Neuron (in vitro differentiated cells): ENCODE results near the gene C14orf39.

ENCODE experiments used
- H2AFZ ChIP-seq: one replicate; pipeline ENCODE4 v1.6.1; 2013; ENCODE audit warnings: low read depth, mild to moderate bottlenecking, inconsistent platforms, low read length, moderate library complexity
- H3K27me3 ChIP-seq: one replicate; pipeline ENCODE4 v1.6.1; 2013; ENCODE audit warnings: low read length; ENCODE audit not compliant: insufficient read depth
- H3K36me3 ChIP-seq: one replicate; pipeline ENCODE4 v1.6.1; 2013; ENCODE audit warnings: low read length; ENCODE audit not compliant: insufficient read depth
- H3K4me1 ChIP-seq: one replicate; pipeline ENCODE4 v1.6.1; 2013; ENCODE audit warnings: low read length; ENCODE audit not compliant: insufficient read depth
- H3K4me3 ChIP-seq: 2 replicates; pipeline ENCODE4 v1.5.1; 2013; ENCODE audit warnings: mild to moderate bottlenecking, low read length, moderate library complexity
- H3K9me3 ChIP-seq: one replicate; pipeline ENCODE4 v1.6.1; 2013; ENCODE audit warnings: low read length

Gene C14orf39, protein sequence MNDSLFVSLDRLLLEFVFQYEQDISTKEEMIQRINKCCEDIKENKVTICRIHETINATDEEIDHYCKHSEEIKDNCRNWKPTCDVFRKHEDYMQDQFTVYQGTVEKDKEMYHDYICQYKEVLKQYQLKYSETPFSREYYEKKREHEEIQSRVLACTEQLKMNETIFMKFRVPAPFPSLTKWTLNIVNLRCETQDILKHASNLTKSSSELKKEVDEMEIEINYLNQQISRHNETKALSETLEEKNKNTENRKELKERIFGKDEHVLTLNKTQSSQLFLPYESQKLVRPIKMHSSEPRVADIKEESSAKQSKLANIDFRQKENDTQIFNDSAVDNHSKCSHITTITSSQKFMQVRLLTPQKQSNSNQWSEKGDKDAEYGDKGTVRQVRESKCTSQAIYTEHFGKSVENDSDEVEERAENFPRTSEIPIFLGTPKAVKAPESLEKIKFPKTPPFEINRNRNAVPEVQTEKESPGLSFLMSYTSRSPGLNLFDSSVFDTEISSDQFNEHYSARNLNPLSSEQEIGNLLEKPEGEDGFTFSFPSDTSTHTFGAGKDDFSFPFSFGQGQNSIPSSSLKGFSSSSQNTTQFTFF

DNA sequence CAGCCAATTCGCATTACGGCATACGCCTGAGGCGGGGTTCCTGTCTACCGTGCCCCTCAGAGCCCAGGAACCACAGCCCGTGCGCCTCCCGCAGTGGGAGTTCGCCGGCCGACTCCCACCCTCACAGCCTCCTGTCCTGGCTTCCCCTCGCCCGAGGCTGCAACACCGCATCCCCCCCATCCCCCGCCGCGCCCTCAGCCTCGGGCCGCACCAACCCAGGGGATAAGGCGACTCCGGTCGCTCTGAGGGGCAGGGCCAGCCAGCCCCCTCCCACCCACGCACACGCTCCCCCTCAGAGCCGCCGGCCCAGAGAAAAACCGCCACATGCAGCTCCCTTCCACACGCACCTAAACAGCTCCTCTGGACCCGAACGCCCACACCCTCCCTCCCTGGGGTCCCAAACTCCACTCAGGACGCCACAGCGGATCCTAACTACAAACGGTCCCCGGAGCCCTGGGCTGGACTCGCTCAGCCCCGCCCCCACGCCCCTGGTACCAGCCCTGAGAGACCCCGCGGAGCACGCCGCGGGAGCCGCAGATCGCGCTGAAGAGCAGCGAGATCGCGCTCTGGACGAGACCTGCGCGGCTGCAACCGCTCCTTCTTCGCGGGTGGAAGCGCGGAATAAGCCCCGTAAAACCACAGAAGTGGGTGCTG lies at the start of gene C14orf39:
Gene C14orf39 (minus strand): TSS at position 466 of the 654 bp plus-strand sequence. CDS start 985 bp downstream, outside the sequence.
- Histone ChIP-seq H3K27me3 (peaks cover 38% of the 10 kb centered on the region), H2AFZ (peak within 1 kb of the TSS; percentile 23), H3K9me3 (no peaks in the 10 kb centered on the region), H3K4me3 (peak within 1 kb of the TSS; percentile 32), H3K4me1 (no peaks in the 10 kb centered on the region), H3K36me3 (no peaks in the 10 kb centered on the region)

GRCh38 chr14:60532442-60532841 lies 46.6 kb upstream of the C14orf39 start:
- no peak overlapping the region for H2AFZ ChIP-seq
- no peaks in the 10 kb centered on the region for H3K27me3 ChIP-seq
- no peak overlapping the region for H3K4me3 ChIP-seq
- H3K36me3 ChIP-seq, result no peaks in the 10 kb centered on the region
- no peaks in the 10 kb centered on the region for H3K4me1 ChIP-seq
- no peaks in the 10 kb centered on the region for H3K9me3 ChIP-seq

- Histone ChIP-seq H3K4me3 (peak overlapping the region; percentile 35), H3K4me1 (no peaks in the 10 kb centered on the region), H3K36me3 (no peaks in the 10 kb centered on the region), H2AFZ (peak overlapping the region; percentile 89), H3K27me3 (peaks cover 59% of the 10 kb centered on the region), H3K9me3 (peaks cover 5% of the 10 kb centered on the region)
These were observed 29.8 kb upstream of the C14orf39 start for GRCh38 chr14:60515511-60516289.

DNA sequence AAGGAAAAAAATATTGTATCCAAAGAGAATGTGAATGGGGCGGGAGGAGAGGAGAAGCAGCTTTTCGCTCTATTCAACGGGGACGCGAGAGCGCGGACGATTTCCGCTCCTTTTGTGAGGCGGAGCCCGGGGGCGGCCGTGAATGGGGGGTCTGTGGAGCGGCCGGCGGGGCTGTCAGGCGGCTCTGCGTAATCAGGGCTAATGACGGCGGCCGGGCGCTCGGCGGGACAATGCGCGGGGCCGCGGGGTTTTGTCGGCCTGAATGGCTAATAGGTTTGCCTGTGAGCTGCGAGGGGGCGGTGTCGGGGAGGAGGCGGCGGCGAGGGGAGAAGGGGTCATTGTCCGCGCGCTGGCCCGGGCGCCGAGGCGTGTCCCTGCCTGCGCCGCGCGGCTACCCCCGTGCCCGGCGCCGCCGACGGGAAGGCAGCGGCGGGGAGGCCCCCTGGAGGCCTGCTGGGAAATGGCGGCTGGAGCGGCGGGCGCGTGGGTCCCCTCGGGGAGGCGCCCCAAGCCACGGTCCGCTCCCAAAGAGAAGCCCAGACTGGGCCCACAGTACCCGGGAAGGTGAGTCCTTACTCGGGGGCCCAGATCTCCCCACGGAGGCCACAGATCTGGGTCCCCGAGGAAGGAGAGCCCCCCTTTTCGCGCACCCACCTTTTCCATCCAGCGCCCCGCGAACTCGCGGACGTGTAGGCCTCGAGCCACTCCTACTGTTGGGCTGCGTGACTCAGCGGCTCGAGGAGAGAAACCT lies 29.1 kb upstream of the C14orf39 start:
- Histone ChIP-seq H3K4me3 (peak overlapping the region; percentile 35), H3K9me3 (peaks cover 5% of the 10 kb centered on the region), H3K36me3 (no peaks in the 10 kb centered on the region), H3K4me1 (no peaks in the 10 kb centered on the region), H3K27me3 (peaks cover 63% of the 10 kb centered on the region), H2AFZ (peak overlapping the region; percentile 89)

GRCh38 chr14:60514378-60514740 lies 28.5 kb upstream of the C14orf39 start:
- Histone ChIP-seq H3K9me3 (peaks cover 5% of the 10 kb centered on the region), H3K4me3 (peak overlapping the region; percentile 35), H3K27me3 (peaks cover 67% of the 10 kb centered on the region), H3K36me3 (no peaks in the 10 kb centered on the region), H2AFZ (peak overlapping the region; percentile 89), H3K4me1 (peaks cover 2% of the 10 kb centered on the region)

- Histone ChIP-seq H3K9me3 (peaks cover 5% of the 10 kb centered on the region), H3K36me3 (no peaks in the 10 kb centered on the region), H3K27me3 (peaks cover 80% of the 10 kb centered on the region), H2AFZ (no peak overlapping the region), H3K4me3 (no peak overlapping the region), H3K4me1 (peaks cover 5% of the 10 kb centered on the region)
These were observed 27.2 kb upstream of the C14orf39 start for GRCh38 chr14:60512973-60513571.

DNA sequence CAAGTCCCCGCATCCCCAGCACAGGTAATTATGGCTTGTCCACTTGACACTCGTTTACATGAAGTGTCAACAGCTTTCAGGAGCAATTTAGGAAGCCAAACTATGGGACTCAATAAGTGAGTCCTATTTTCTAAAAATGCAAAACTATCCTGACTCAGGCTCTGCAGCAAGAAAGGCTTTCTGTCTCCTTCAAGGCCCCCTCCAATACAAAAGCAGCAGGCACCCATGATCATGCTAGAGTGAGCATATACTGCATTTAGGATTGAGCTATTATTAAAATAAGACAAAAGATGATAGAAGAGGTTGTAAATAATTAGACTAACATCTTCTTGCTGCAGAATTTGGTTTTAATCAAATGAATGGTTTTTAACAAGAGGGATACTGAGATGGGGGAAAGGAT lies 26.3 kb upstream of the C14orf39 start:
- H2AFZ ChIP-seq, result no peak overlapping the region
- no peak overlapping the region for H3K4me3 ChIP-seq
- peaks cover 5% of the 10 kb centered on the region for H3K9me3 ChIP-seq
- peaks cover 5% of the 10 kb centered on the region for H3K4me1 ChIP-seq
- H3K36me3 ChIP-seq, result no peaks in the 10 kb centered on the region
- H3K27me3 ChIP-seq, result peaks cover 89% of the 10 kb centered on the region

- no peak overlapping the region for H3K4me3 ChIP-seq
- peaks cover 3% of the 10 kb centered on the region for H3K9me3 ChIP-seq
- H3K27me3 ChIP-seq, result peaks cover 90% of the 10 kb centered on the region
- no peaks in the 10 kb centered on the region for H3K36me3 ChIP-seq
- no peak overlapping the region for H2AFZ ChIP-seq
- peaks cover 5% of the 10 kb centered on the region for H3K4me1 ChIP-seq
These were observed 25.2 kb upstream of the C14orf39 start for GRCh38 chr14:60510951-60511599.

DNA sequence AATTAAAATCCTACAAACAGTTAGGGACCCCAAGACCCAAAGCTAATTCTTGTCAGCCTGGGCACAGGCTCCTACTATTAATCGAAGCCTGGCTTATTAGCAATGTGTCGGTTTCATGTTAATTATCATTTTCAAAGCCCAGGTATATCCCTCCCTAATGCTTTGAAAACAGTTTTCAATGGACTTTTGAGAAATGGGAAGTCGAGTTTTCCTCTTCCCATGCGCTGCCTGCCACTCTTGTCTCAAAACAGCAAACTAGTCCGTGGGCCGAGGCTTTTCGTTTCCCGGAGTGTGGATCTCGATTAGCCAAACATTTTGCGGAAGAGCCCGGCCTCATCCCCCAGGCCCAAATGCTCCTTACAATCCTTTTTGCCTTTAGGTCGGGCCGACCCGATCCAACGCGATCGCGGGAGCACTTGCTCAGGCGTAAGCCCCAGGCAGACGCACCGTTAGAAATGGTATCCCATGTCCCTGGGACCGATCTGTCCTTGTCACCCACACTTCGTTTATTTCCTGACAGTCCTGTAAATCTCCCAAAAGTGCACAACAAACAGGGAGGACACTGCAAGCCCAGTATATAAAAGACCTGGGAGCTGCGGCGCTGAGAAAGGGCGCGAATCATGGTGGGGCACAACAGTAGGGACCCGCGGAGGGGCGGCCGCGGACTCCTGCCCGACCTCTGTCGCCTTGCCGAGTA lies 24.5 kb upstream of the C14orf39 start:
- Histone ChIP-seq H2AFZ (no peak overlapping the region), H3K27me3 (peaks cover 90% of the 10 kb centered on the region), H3K9me3 (peaks cover 4% of the 10 kb centered on the region), H3K4me3 (no peak overlapping the region), H3K36me3 (no peaks in the 10 kb centered on the region), H3K4me1 (peaks cover 5% of the 10 kb centered on the region)

DNA sequence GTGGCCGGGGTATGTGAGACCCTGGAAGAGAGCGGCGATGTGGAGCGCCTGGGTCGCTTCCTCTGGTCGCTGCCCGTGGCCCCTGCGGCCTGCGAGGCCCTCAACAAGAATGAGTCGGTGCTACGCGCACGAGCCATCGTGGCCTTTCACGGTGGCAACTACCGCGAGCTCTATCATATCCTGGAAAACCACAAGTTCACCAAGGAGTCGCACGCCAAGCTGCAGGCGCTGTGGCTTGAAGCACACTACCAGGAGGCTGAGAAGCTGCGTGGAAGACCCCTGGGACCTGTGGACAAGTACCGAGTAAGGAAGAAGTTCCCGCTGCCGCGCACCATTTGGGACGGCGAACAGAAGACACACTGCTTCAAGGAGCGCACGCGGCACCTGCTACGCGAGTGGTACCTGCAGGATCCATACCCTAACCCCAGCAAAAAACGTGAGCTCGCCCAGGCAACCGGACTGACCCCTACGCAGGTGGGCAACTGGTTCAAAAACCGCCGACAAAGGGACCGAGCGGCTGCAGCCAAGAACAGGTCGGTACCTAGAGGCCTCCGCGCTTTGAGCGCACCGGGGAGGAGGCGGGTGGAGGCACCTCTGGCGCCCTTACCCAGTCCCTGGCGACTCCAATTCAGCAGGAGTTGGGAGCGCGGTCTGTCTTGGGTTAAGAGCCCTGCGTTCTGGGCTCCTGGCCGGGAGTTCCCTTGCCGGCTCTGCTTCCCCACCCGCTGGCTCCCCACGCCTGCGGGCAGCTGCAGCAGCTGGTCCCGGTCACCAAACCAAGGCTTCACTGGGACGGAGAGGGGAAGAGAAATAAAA lies 23.8 kb upstream of the C14orf39 start:
- peaks cover 4% of the 10 kb centered on the region for H3K9me3 ChIP-seq
- no peak overlapping the region for H3K4me3 ChIP-seq
- H3K36me3 ChIP-seq, result no peaks in the 10 kb centered on the region
- no peak overlapping the region for H2AFZ ChIP-seq
- peaks cover 5% of the 10 kb centered on the region for H3K4me1 ChIP-seq
- peaks cover 94% of the 10 kb centered on the region for H3K27me3 ChIP-seq
